Astrocyte of the cerebellum (primary cell): ENCODE results near the gene EBF3.

Experiments
- DNase-seq: peaks from one replicate; pipeline ENCODE4 v3.0.0-alpha.2; 2011; ENCODE audit warnings: low read depth
- H3K4me3 ChIP-seq: 2 replicates; pipeline ENCODE4 v1.5.1; 2011; ENCODE audit warnings: mild to moderate bottlenecking, low read depth, low read length, moderate library complexity
- CTCF ChIP-seq: IDR thresholded peaks from 2 replicates; pipeline ENCODE4 v1.5.1; 2012; ENCODE audit warnings: low read length, low read depth, moderate library complexity, mild to moderate bottlenecking; ENCODE audit errors: missing control alignments
- in situ Hi-C: cut with HindIII; loops from 2 replicates; pipeline ENCODE4 v1.10.0; 2017; ENCODE audit warnings: low sequenced_read_pairs

Gene EBF3

DNA sequence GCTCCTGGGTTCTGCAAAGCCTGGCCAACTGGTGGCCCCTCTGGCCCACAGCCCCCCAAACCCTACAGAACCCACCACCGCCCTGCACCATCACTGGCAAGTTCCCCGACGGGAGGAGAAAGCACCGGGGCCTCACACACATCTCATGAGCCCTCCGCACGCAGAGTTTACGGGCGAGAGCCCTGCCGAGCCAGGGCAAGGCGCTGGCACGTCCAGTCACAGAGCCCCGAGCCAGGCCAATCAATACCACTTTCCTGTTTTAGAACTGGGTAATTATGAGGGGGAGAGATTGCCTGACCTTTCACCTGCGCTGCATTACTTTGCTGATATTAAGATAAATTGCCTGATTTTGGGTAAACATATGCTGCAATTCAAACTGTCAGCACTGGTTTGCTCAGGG, 113.3 kb downstream of the EBF3 start:
- TF ChIP-seq CTCF, result no peak

GRCh38 chr10:129850316-129850715, 113.8 kb downstream of the EBF3 start:
- no peak overlapping the region for H3K4me3 ChIP-seq
- no peak for DNase-seq
- in situ Hi-C loops, result no loop called here
- no peak for TF ChIP-seq CTCF

More for the DNA sequence above, 113.3 kb downstream of the EBF3 start:
- no peak for DNase-seq
- in situ Hi-C loops, result no loop called here
- H3K4me3 ChIP-seq, result no peak overlapping the region

DNA sequence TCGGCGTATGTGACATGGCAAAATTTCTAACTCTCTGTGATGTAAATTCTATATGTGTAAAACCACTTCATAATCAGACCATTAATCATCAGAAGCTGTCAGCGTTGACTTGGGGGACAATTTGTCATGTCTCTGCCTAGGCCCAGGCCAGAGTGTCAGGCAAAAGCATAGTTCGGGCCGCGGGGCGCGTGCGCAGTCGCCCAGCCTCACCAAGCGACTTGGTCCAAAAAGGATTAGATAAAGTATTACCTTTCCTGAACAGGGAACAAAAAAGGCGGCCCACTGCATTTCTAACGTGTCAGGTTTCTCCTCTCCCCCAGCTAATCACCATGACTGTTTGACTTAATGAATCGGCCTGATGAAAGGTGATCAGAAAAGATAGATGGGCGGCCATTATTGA, 114.2 kb downstream of the EBF3 start:
- no peak for DNase-seq
- TF ChIP-seq CTCF, result no peak
- no peak overlapping the region for H3K4me3 ChIP-seq
- in situ Hi-C loops, result no loop called here

DNA sequence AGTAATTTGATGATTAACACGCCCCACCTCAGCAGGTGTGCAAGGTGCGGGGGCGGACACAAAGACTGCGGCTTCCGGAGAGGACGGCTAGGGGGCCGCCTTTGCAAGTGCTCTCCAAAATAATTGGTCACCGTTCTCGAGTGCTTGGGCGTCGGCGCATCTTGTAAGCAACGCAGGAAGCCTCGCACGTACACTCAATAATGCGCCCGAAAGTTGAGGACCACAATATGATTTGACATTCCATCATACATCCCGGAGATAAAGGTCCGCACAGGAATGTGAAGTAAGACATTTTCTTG, 114.7 kb downstream of the EBF3 start:
- in situ Hi-C loops, result no loop called here
- DNase-seq, result no peak
- no peak overlapping the region for H3K4me3 ChIP-seq
- no peak for TF ChIP-seq CTCF

- no peak overlapping the region for H3K4me3 ChIP-seq
- in situ Hi-C loops, result no loop called here
- no peak for TF ChIP-seq CTCF
- no peak for DNase-seq
These were observed 115.2 kb downstream of the EBF3 start for GRCh38 chr10:129848696-129849451.

DNA sequence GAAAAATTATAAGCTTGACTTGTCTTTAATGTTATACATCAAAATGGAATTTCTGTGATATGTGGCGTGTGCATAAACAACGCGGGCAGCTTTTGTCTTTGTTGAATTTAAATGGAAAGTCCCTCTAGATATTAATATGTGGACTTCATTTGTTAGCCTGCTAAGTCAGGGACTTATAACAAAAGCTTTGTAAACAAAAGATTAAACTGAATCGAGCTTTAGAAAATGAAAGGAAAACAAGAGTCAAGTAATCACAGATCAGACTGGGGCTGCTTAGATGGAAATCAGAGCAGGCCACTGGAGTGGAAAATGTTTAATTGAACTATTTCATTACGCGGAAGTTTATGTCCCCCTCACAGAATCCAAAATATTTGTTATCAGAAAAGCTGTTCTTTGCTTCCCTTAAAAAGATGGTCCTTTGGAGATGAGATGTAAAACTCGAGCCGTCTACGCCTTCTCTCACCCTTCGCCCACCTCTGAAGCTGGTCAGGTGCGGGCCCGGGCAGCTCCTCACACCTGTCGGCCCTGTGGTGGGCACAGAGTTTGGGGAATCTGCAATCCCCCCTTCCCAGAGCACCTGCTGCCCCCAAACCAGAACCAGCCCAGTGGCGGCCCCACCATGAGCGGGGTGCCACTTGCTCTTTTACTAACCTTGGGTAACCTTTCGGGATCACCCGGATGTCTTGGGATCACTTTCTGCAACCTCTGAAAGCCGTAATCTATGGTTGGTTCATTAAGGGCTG, 116.2 kb downstream of the EBF3 start:
- in situ Hi-C loops, result no loop called here
- H3K4me3 ChIP-seq, result no peak overlapping the region
- no peak for TF ChIP-seq CTCF
- no peak for DNase-seq
